PC-9 (cell line): ENCODE data around the gene MRPL1. TPM values are rescaled to one million over a fixed set of nuclear protein-coding genes. Genes with fewer than 3 reads are reported as not detected.

Experiments used
- Bru-seq: library from RNA; stranded (reverse); fragments of 400-500 nt; gene quantifications from one replicate; lab custom pipeline; 2021; lab: Mats Ljungman, UMichigan
- BruChase-seq, 2 experiments: library from RNA; stranded (reverse); fragments of 400-500 nt; gene quantifications; one replicate each; lab custom pipeline; 2021; lab: Mats Ljungman, UMichigan
- BruUV-seq: library from RNA; stranded (reverse); fragments of 400-500 nt; replicated peaks from 2 replicates; lab custom pipeline; 2021; lab: Mats Ljungman, UMichigan
- CTCF ChIA-PET: fragments of 300-600 bp; sonication (Branson Sonifier 250); formaldehyde crosslinking; loops from one replicate; lab custom pipeline; 2022; ENCODE audit warnings: antibody characterized with exemption; lab: Charles Lee
- POLR2A ChIA-PET: fragments of 300-600 bp; sonication (Branson Sonifier 250); formaldehyde crosslinking; loops from one replicate; lab custom pipeline; 2022; ENCODE audit warnings: antibody characterized with exemption; ENCODE audit not compliant: unreplicated experiment; lab: Charles Lee
- DNase-seq, 2 experiments: peaks; one replicate each; pipeline versions ENCODE4 v3.0.0 to v3.0.0-alpha.2; 2015 to 2022; ENCODE audit warnings: mixed read lengths in 1 of 2
- H2AFZ ChIP-seq: fragments of 200-600 bp; sonication (generic); 2 replicates; pipeline ENCODE4 v1.8.1; 2017; ENCODE audit warnings: antibody characterized with exemption
- H3F3A ChIP-seq: fragments of 200-600 bp; sonication (generic); 2 replicates; pipeline ENCODE4 v1.8.1; 2017; ENCODE audit warnings: antibody characterized with exemption, mild to moderate bottlenecking, low read depth; ENCODE audit not compliant: insufficient read depth
- H3K27ac ChIP-seq: fragments of 200-600 bp; sonication (generic); 2 replicates; pipeline ENCODE4 v1.6.1; 2016; ENCODE audit warnings: mixed run types
- H3K27me3 ChIP-seq: fragments of 200-600 bp; sonication (generic); 2 replicates; pipeline ENCODE4 v1.6.1; 2016; ENCODE audit warnings: low read depth, mixed run types; ENCODE audit not compliant: insufficient read depth
- H3K36me3 ChIP-seq: fragments of 200-600 bp; sonication (generic); 2 replicates; pipeline ENCODE4 v1.6.1; 2016; ENCODE audit warnings: low read depth, mixed run types
- H3K4me1 ChIP-seq: fragments of 200-600 bp; sonication (generic); replicated peaks from 2 replicates; pipeline ENCODE4 v1.6.1; 2016; ENCODE audit warnings: mixed run types; ENCODE audit not compliant: insufficient read depth
- H3K4me2 ChIP-seq: fragments of 200-600 bp; sonication (generic); 2 replicates; pipeline ENCODE4 v1.6.1; 2017; ENCODE audit warnings: mixed run types
- H3K4me3 ChIP-seq: fragments of 200-600 bp; sonication (generic); 2 replicates; pipeline ENCODE4 v1.6.1; 2016; ENCODE audit warnings: mixed run types
- H3K79me2 ChIP-seq: fragments of 200-600 bp; sonication (generic); 2 replicates; pipeline ENCODE4 v1.6.1; 2017; ENCODE audit warnings: low read depth, mixed run types
- H3K9me2 ChIP-seq: fragments of 200-600 bp; sonication (generic); 2 replicates; pipeline ENCODE4 v1.8.1; 2017; ENCODE audit warnings: mild to moderate bottlenecking; ENCODE audit not compliant: insufficient read depth
- H3K9me3 ChIP-seq: fragments of 200-600 bp; sonication (generic); 2 replicates; pipeline ENCODE4 v1.8.1; 2016; ENCODE audit warnings: low read depth; ENCODE audit not compliant: insufficient read depth
- H4K20me1 ChIP-seq: fragments of 200-600 bp; sonication (generic); 2 replicates; pipeline ENCODE4 v1.8.1; 2017; ENCODE audit not compliant: insufficient read depth
- CTCF ChIP-seq: fragments of 200-600 bp; sonication (generic); conservative IDR thresholded peaks from 2 replicates; pipeline ENCODE4 v1.6.1; 2017; ENCODE audit warnings: mixed run types, antibody characterized with exemption, mild to moderate bottlenecking, moderate library complexity
- EZH2 ChIP-seq: fragments of 200-600 bp; sonication (generic); IDR thresholded peaks from 2 replicates; pipeline ENCODE4 v1.8.0; 2017; ENCODE audit warnings: antibody characterized with exemption, low read depth
- intact Hi-C: fragments of 100-400 bp; cut with micrococcal nuclease; formaldehyde crosslinking; loops from one replicate; pipeline ENCODE4 v1.10.0; 2022; ENCODE audit not compliant: unreplicated experiment
- long read RNA-seq: library from polyadenylated mRNA; stranded (forward); transcript quantifications from one replicate; pipeline ENCODE4 v2.0.0, GENCODE V29; 2022
- total RNA-seq: library from RNA; stranded (reverse); gene quantifications from 2 replicates; pipeline ENCODE4 v1.2.3, GENCODE V29; 2021

Gene MRPL1
- total RNA-seq (16.7 and 20.3 TPM in 2 replicates), Bru-seq, nascent RNA (percentile 69 among the genes with signal in this experiment), BruChase-seq, experiment 1, labeled RNA remaining after a 2-hour chase (percentile 56 among the genes with signal in this experiment), BruChase-seq, experiment 2, labeled RNA remaining after a 6-hour chase (percentile 53 among the genes with signal in this experiment)
- long read RNA-seq, transcript MRPL1-201 (9 exons, 1,490 nt), result major isoform, 32 of 34 reads
- long read RNA-seq, partial matches to known transcripts, result 2 of 34 reads
- long read RNA-seq, other reads (novel, unspliced or antisense), result 0 of 34 reads

GRCh38 chr4:77862478-77863216, at the start of gene MRPL1:
Gene MRPL1 (plus strand): TSS chr4:77862830. CDS start chr4:77862849, 19 bp downstream.
- H3K4me3 ChIP-seq, result peak within 1 kb of the TSS; percentile 81
- no peaks in the 10 kb centered on the region for H3K27me3 ChIP-seq
- H3K4me2 ChIP-seq, result peak within 1 kb of the TSS; percentile 77
- ChIA-PET CTCF (interaction anchor here (1.0 kb wide), 1 partner anchor 45 kb away, joined by 6 read pairs; no protein-coding TSS in a partner anchor), POLR2A (interaction anchor here (0.5 to 1.0 kb wide), 6 partner anchors 30 to 698 kb away, joined by 3 to 14 read pairs (median 6); no protein-coding TSS in a partner anchor)
- H3K9me3 ChIP-seq, result no peaks in the 10 kb centered on the region
- peaks cover 16% of the 10 kb centered on the region; the same call in 1 of the 2 replicates for H3K4me1 ChIP-seq
- no TSS peak for BruUV-seq
- H3K9me2 ChIP-seq, result no peaks in the 10 kb centered on the region
- H4K20me1 ChIP-seq, result no peaks in the 10 kb centered on the region
- H3K27ac ChIP-seq, result peak within 1 kb of the TSS; percentile 92
- no peaks in the 10 kb centered on the region for H3F3A ChIP-seq
- peak; percentile 76 to 83 for DNase-seq
- intact Hi-C loops, result loop anchor here (2.0 kb wide), 1 partner anchor 44 kb away; the partner anchor contains the start of gene CNOT6L
- peaks cover 27% of the 10 kb centered on the region for H3K79me2 ChIP-seq
- no peak for TF ChIP-seq EZH2
- TF ChIP-seq CTCF, result no peak
- no peaks in the 10 kb centered on the region for H3K36me3 ChIP-seq
- peak within 1 kb of the TSS; percentile 93 for H2AFZ ChIP-seq

- ChIA-PET POLR2A (no interaction called here), CTCF (no interaction called here)
- Histone ChIP-seq H3K4me2 (no peak overlapping the region), H3F3A (peaks cover 19% of the 10 kb centered on the region), H3K27me3 (no peaks in the 10 kb centered on the region), H3K36me3 (no peaks in the 10 kb centered on the region), H3K9me3 (no peaks in the 10 kb centered on the region), H4K20me1 (no peaks in the 10 kb centered on the region; the same call in 1 of the 2 replicates), H3K4me3 (no peak overlapping the region), H3K27ac (no peak overlapping the region), H3K9me2 (no peaks in the 10 kb centered on the region), H3K79me2 (peaks cover 64% of the 10 kb centered on the region), H2AFZ (no peak overlapping the region), H3K4me1 (peaks cover 13% of the 10 kb centered on the region; the same call in 1 of the 2 replicates)
- no TSS peak for BruUV-seq
- DNase-seq, result no peak
- TF ChIP-seq CTCF (no peak), EZH2 (no peak)
- intact Hi-C loops, result no loop called here
Observed at GRCh38 chr4:77815636-77816035, 47.0 kb upstream of the MRPL1 start.

- peaks cover 24% of the 10 kb centered on the region for H3F3A ChIP-seq
- DNase-seq, result no peak
- H3K9me2 ChIP-seq, result no peaks in the 10 kb centered on the region
- TF ChIP-seq EZH2, result no peak
- peaks cover 19% of the 10 kb centered on the region for H3K4me1 ChIP-seq
- no TSS peak for BruUV-seq
- no peaks in the 10 kb centered on the region; the same call in 1 of the 2 replicates for H4K20me1 ChIP-seq
- no peaks in the 10 kb centered on the region for H3K36me3 ChIP-seq
- H3K4me2 ChIP-seq, result no peak overlapping the region
- ChIA-PET CTCF (no interaction called here), POLR2A (no interaction called here)
- no peak overlapping the region for H2AFZ ChIP-seq
- no peak overlapping the region for H3K27ac ChIP-seq
- H3K79me2 ChIP-seq, result peaks cover 61% of the 10 kb centered on the region
- no peak overlapping the region for H3K4me3 ChIP-seq
- no peaks in the 10 kb centered on the region for H3K27me3 ChIP-seq
- H3K9me3 ChIP-seq, result no peaks in the 10 kb centered on the region
- intact Hi-C loops, result no loop called here
Observed at GRCh38 chr4:77816546-77816945, 46.1 kb upstream of the MRPL1 start.
